WTC11 (cell line): Measurements from ENCODE around the gene MICAL2. TPM values are rescaled to one million over a fixed set of nuclear protein-coding genes. Genes with fewer than 3 reads are reported as not detected.

ENCODE experiments used
- ATAC-seq: fragments of 200-7000 bp; cut with Tn5 transposase; 2 replicates; pipeline ENCODE4 v1.10.0; 2021; ENCODE audit warnings: mild to moderate bottlenecking, moderate library complexity
- CTCF ChIA-PET: fragments of 300-600 bp; sonication (Branson Sonifier 250); formaldehyde crosslinking; loops from one replicate; lab custom pipeline; 2021; ENCODE audit warnings: antibody characterized with exemption; lab: Charles Lee
- POLR2A ChIA-PET: fragments of 350-600 bp; sonication (Branson Sonifier 250); formaldehyde crosslinking; loops from one replicate; lab custom pipeline; 2021; ENCODE audit warnings: antibody characterized with exemption; lab: Charles Lee
- DNase-seq: peaks from one replicate; pipeline ENCODE4 v3.0.0; 2021; ENCODE audit warnings: low spot score
- H3K27ac Mint-ChIP-seq: 2 replicates; pipeline ENCODE4 v1.8.0; 2021; ENCODE audit warnings: mixed read lengths
- H3K27me3 Mint-ChIP-seq: 2 replicates; pipeline ENCODE4 v1.8.0; 2021; ENCODE audit warnings: low read depth, mild to moderate bottlenecking, moderate library complexity, mixed read lengths
- H3K36me3 Mint-ChIP-seq: 2 replicates; pipeline ENCODE4 v1.8.0; 2021; ENCODE audit warnings: mixed read lengths
- H3K4me1 Mint-ChIP-seq: 2 replicates; pipeline ENCODE4 v1.8.0; 2022; ENCODE audit warnings: mixed read lengths
- H3K4me3 Mint-ChIP-seq: 2 replicates; pipeline ENCODE4 v1.8.0; 2021; ENCODE audit warnings: mild to moderate bottlenecking, moderate library complexity, mixed read lengths
- H3K9me3 Mint-ChIP-seq: 2 replicates; pipeline ENCODE4 v1.8.0; 2021; ENCODE audit warnings: mixed read lengths
- CREM ChIP-seq: sonication (generic); formaldehyde crosslinking; IDR thresholded peaks from 2 replicates; pipeline ENCODE4 v1.8.1; 2022; ENCODE audit warnings: mild to moderate bottlenecking, missing genetic modification reagents, moderate library complexity
- GRHL2 ChIP-seq: fragments of 250-450 bp; sonication (Bioruptor Pico); IDR thresholded peaks from 2 replicates; pipeline ENCODE4 v1.8.0; 2022; ENCODE audit warnings: mild to moderate bottlenecking, moderate library complexity; ENCODE audit not compliant: insufficient replicate concordance, severe bottlenecking
- GTF2I ChIP-seq: fragments of 250-450 bp; sonication (Bioruptor Pico); conservative IDR thresholded peaks from 2 replicates; pipeline ENCODE4 v1.4.0; 2021; ENCODE audit warnings: mild to moderate bottlenecking
- IRF2 ChIP-seq: sonication (generic); formaldehyde crosslinking; IDR thresholded peaks from 2 replicates; pipeline ENCODE4 v1.8.0; 2022; ENCODE audit warnings: low read depth, missing genetic modification reagents, borderline replicate concordance
- NFE2L1 ChIP-seq: sonication (generic); formaldehyde crosslinking; IDR thresholded peaks from 2 replicates; pipeline ENCODE4 v1.8.1; 2023; ENCODE audit warnings: missing genetic modification reagents
- TEAD1 ChIP-seq: sonication (generic); formaldehyde crosslinking; IDR thresholded peaks from 2 replicates; pipeline ENCODE4 v1.8.0; 2022; ENCODE audit warnings: mild to moderate bottlenecking, missing genetic modification reagents
- TP53 ChIP-seq: sonication (generic); formaldehyde crosslinking; IDR thresholded peaks from 2 replicates; pipeline ENCODE4 v1.8.1; 2023; ENCODE audit warnings: mild to moderate bottlenecking, missing genetic modification reagents
- ZBTB21 ChIP-seq: sonication (generic); formaldehyde crosslinking; IDR thresholded peaks from 2 replicates; pipeline ENCODE4 v1.8.1; 2023; ENCODE audit warnings: mild to moderate bottlenecking, missing genetic modification reagents, borderline replicate concordance
- ZNF317 ChIP-seq: sonication (generic); formaldehyde crosslinking; IDR thresholded peaks from 2 replicates; pipeline ENCODE4 v1.8.1; 2023; ENCODE audit warnings: low read depth, mild to moderate bottlenecking, moderate library complexity, missing genetic modification reagents, borderline replicate concordance
- ZNF671 ChIP-seq: fragments of 250-450 bp; sonication (Bioruptor Pico); IDR thresholded peaks from 2 replicates; pipeline ENCODE4 v1.8.0; 2021; ENCODE audit warnings: mild to moderate bottlenecking
- total RNA-seq: library from RNA; stranded (reverse); gene quantifications from 3 replicates; pipeline ENCODE4 v1.2.3, GENCODE V29; 2021
- TF ChIP-seq, protein P1 (sequence below): sonication (generic); formaldehyde crosslinking; IDR thresholded peaks from 2 replicates; pipeline ENCODE4 v1.8.1; 2022; ENCODE audit warnings: mild to moderate bottlenecking, moderate library complexity, missing genetic modification reagents
- TF ChIP-seq, protein P2 (sequence below): sonication (generic); formaldehyde crosslinking; IDR thresholded peaks from 2 replicates; pipeline ENCODE4 v1.8.1; 2022; ENCODE audit warnings: missing genetic modification reagents, borderline replicate concordance
- TF ChIP-seq, protein P3 (sequence below): sonication (generic); formaldehyde crosslinking; IDR thresholded peaks from 2 replicates; pipeline ENCODE4 v1.8.1; 2022; ENCODE audit warnings: mild to moderate bottlenecking, missing genetic modification reagents, moderate library complexity, borderline replicate concordance
- TF ChIP-seq, protein P4 (sequence below): fragments of 250-450 bp; sonication (Bioruptor Pico); IDR thresholded peaks from 2 replicates; pipeline ENCODE4 v1.9.0; 2021; ENCODE audit warnings: mild to moderate bottlenecking
- TF ChIP-seq, protein P5 (sequence below): sonication (generic); formaldehyde crosslinking; IDR thresholded peaks from 2 replicates; pipeline ENCODE4 v1.8.0; 2023; ENCODE audit warnings: missing genetic modification reagents
- TF ChIP-seq, protein P6 (sequence below): fragments of 250-450 bp; sonication (Bioruptor Pico); IDR thresholded peaks from 2 replicates; pipeline ENCODE4 v1.9.0; 2021; ENCODE audit warnings: mild to moderate bottlenecking
- TF ChIP-seq, protein P7 (sequence below): sonication (generic); formaldehyde crosslinking; IDR thresholded peaks from 2 replicates; pipeline ENCODE4 v1.8.0; 2022; ENCODE audit warnings: mild to moderate bottlenecking, missing genetic modification reagents
- TF ChIP-seq, protein P8 (sequence below): fragments of 250-450 bp; sonication (Bioruptor Pico); IDR thresholded peaks from 2 replicates; pipeline ENCODE4 v1.9.0; 2021; ENCODE audit warnings: mild to moderate bottlenecking, borderline replicate concordance

Gene MICAL2
- total RNA-seq, 1 experiment from 2014 or later, result 3.1 TPM

DNA sequence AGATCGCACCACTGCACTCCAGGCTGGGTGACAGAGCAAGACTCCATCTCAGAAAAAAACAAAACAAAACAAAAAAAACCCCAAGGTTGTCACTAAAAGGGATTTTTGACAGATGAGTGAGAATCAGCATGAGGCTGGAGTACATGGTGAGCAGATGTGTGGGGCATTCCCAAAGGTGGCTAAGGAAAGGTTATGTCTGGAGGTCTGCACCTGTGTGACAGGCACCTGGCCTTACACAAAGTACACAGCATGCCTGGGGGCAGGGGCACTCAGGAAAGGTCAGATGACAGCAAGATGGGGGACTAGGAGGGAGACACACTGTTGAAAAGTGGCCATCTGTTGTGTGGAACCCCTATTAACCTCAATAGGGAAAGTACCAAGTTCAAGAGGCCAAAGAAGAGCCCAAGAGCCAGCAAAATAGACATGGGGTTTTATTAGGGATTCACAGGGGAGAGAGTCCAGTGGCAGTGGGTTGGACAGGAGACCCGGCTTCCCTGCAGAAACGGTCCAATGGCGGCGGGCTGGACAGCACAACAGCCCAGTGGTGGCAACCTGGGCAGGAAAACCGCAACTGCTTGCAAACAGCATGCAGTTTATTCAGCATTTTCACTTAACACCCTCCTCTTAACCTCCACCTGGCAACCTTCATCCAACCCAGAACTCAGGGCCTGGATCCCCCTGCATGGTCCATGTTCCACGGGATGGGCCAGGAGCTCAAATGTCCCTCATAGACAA is 101.1 kb downstream of the MICAL2 start:
- Mint-ChIP-seq H3K4me1 (peaks cover 8% of the 10 kb centered on the region), H3K27me3 (no peaks in the 10 kb centered on the region), H3K27ac (no peak overlapping the region), H3K36me3 (no peaks in the 10 kb centered on the region), H3K4me3 (no peak overlapping the region), H3K9me3 (no peaks in the 10 kb centered on the region)
- POLR2A ChIA-PET, result no interaction called here
- ATAC-seq (no peak), DNase-seq (no peak)
- CTCF ChIA-PET, result no interaction called here
- TF ChIP-seq ZBTB21 (CRISPR knock-in tag) (no peak), NFE2L1 (CRISPR knock-in tag) (no peak), GRHL2 (CRISPR knock-in tag) (no peak), TEAD1 (CRISPR knock-in tag) (no peak), ZNF671 (no peak), GTF2I (CRISPR knock-in tag) (no peak), ZNF317 (CRISPR knock-in tag) (no peak), CREM (CRISPR knock-in tag) (no peak), IRF2 (CRISPR knock-in tag) (no peak), TP53 (CRISPR knock-in tag) (no peak)
- TF ChIP-seq, protein P1, sequence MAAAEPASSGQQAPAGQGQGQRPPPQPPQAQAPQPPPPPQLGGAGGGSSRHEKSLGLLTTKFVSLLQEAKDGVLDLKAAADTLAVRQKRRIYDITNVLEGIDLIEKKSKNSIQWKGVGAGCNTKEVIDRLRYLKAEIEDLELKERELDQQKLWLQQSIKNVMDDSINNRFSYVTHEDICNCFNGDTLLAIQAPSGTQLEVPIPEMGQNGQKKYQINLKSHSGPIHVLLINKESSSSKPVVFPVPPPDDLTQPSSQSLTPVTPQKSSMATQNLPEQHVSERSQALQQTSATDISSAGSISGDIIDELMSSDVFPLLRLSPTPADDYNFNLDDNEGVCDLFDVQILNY, result no peak
- TF ChIP-seq, protein P2, sequence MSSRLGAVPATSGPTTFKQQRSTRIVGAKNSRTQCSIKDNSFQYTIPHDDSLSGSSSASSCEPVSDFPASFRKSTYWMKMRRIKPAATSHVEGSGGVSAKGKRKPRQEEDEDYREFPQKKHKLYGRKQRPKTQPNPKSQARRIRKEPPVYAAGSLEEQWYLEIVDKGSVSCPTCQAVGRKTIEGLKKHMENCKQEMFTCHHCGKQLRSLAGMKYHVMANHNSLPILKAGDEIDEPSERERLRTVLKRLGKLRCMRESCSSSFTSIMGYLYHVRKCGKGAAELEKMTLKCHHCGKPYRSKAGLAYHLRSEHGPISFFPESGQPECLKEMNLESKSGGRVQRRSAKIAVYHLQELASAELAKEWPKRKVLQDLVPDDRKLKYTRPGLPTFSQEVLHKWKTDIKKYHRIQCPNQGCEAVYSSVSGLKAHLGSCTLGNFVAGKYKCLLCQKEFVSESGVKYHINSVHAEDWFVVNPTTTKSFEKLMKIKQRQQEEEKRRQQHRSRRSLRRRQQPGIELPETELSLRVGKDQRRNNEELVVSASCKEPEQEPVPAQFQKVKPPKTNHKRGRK, result no peak
- TF ChIP-seq, protein P3, sequence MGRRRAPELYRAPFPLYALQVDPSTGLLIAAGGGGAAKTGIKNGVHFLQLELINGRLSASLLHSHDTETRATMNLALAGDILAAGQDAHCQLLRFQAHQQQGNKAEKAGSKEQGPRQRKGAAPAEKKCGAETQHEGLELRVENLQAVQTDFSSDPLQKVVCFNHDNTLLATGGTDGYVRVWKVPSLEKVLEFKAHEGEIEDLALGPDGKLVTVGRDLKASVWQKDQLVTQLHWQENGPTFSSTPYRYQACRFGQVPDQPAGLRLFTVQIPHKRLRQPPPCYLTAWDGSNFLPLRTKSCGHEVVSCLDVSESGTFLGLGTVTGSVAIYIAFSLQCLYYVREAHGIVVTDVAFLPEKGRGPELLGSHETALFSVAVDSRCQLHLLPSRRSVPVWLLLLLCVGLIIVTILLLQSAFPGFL (CRISPR knock-in tag), result no peak
- TF ChIP-seq, protein P4, sequence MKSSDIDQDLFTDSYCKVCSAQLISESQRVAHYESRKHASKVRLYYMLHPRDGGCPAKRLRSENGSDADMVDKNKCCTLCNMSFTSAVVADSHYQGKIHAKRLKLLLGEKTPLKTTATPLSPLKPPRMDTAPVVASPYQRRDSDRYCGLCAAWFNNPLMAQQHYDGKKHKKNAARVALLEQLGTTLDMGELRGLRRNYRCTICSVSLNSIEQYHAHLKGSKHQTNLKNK (CRISPR knock-in tag), result no peak
- TF ChIP-seq, protein P5, sequence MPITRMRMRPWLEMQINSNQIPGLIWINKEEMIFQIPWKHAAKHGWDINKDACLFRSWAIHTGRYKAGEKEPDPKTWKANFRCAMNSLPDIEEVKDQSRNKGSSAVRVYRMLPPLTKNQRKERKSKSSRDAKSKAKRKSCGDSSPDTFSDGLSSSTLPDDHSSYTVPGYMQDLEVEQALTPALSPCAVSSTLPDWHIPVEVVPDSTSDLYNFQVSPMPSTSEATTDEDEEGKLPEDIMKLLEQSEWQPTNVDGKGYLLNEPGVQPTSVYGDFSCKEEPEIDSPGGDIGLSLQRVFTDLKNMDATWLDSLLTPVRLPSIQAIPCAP (CRISPR knock-in tag), result no peak
- TF ChIP-seq, protein P6, sequence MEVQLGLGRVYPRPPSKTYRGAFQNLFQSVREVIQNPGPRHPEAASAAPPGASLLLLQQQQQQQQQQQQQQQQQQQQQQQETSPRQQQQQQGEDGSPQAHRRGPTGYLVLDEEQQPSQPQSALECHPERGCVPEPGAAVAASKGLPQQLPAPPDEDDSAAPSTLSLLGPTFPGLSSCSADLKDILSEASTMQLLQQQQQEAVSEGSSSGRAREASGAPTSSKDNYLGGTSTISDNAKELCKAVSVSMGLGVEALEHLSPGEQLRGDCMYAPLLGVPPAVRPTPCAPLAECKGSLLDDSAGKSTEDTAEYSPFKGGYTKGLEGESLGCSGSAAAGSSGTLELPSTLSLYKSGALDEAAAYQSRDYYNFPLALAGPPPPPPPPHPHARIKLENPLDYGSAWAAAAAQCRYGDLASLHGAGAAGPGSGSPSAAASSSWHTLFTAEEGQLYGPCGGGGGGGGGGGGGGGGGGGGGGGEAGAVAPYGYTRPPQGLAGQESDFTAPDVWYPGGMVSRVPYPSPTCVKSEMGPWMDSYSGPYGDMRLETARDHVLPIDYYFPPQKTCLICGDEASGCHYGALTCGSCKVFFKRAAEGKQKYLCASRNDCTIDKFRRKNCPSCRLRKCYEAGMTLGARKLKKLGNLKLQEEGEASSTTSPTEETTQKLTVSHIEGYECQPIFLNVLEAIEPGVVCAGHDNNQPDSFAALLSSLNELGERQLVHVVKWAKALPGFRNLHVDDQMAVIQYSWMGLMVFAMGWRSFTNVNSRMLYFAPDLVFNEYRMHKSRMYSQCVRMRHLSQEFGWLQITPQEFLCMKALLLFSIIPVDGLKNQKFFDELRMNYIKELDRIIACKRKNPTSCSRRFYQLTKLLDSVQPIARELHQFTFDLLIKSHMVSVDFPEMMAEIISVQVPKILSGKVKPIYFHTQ (CRISPR knock-in tag), result no peak
- TF ChIP-seq, protein P7, sequence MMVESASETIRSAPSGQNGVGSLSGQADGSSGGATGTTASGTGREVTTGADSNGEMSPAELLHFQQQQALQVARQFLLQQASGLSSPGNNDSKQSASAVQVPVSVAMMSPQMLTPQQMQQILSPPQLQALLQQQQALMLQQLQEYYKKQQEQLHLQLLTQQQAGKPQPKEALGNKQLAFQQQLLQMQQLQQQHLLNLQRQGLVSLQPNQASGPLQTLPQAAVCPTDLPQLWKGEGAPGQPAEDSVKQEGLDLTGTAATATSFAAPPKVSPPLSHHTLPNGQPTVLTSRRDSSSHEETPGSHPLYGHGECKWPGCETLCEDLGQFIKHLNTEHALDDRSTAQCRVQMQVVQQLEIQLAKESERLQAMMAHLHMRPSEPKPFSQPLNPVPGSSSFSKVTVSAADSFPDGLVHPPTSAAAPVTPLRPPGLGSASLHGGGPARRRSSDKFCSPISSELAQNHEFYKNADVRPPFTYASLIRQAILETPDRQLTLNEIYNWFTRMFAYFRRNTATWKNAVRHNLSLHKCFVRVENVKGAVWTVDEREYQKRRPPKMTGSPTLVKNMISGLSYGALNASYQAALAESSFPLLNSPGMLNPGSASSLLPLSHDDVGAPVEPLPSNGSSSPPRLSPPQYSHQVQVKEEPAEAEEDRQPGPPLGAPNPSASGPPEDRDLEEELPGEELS (CRISPR knock-in tag), result no peak
- TF ChIP-seq, protein P8, sequence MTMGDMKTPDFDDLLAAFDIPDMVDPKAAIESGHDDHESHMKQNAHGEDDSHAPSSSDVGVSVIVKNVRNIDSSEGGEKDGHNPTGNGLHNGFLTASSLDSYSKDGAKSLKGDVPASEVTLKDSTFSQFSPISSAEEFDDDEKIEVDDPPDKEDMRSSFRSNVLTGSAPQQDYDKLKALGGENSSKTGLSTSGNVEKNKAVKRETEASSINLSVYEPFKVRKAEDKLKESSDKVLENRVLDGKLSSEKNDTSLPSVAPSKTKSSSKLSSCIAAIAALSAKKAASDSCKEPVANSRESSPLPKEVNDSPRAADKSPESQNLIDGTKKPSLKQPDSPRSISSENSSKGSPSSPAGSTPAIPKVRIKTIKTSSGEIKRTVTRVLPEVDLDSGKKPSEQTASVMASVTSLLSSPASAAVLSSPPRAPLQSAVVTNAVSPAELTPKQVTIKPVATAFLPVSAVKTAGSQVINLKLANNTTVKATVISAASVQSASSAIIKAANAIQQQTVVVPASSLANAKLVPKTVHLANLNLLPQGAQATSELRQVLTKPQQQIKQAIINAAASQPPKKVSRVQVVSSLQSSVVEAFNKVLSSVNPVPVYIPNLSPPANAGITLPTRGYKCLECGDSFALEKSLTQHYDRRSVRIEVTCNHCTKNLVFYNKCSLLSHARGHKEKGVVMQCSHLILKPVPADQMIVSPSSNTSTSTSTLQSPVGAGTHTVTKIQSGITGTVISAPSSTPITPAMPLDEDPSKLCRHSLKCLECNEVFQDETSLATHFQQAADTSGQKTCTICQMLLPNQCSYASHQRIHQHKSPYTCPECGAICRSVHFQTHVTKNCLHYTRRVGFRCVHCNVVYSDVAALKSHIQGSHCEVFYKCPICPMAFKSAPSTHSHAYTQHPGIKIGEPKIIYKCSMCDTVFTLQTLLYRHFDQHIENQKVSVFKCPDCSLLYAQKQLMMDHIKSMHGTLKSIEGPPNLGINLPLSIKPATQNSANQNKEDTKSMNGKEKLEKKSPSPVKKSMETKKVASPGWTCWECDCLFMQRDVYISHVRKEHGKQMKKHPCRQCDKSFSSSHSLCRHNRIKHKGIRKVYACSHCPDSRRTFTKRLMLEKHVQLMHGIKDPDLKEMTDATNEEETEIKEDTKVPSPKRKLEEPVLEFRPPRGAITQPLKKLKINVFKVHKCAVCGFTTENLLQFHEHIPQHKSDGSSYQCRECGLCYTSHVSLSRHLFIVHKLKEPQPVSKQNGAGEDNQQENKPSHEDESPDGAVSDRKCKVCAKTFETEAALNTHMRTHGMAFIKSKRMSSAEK (CRISPR knock-in tag), result no peak
